Neural cell (in vitro differentiated cells): ENCODE measurements around the gene CD24. TPM values are rescaled to one million over a fixed set of nuclear protein-coding genes. Genes with fewer than 3 reads are reported as not detected.

Experiments
- H2AFZ ChIP-seq: fragments of 200-600, 300-800 bp; sonication (generic), shearing (Covaris generic); 2 replicates; pipeline ENCODE4 v1.6.0; 2014; ENCODE audit warnings: low read depth, mild to moderate bottlenecking, antibody characterized with exemption, low read length, moderate library complexity
- H3F3A ChIP-seq: fragments of 200-600 bp; shearing (Covaris generic); 2 replicates; pipeline ENCODE4 v1.6.1; 2016; ENCODE audit warnings: mild to moderate bottlenecking, moderate library complexity, mixed read lengths, antibody characterized with exemption, low read length; ENCODE audit not compliant: insufficient read depth, poor library complexity, severe bottlenecking
- H3K27ac ChIP-seq: fragments of 200-600, 300-800 bp; sonication (generic), shearing (Covaris generic); 2 replicates; pipeline ENCODE4 v1.5.1; 2014; ENCODE audit warnings: mild to moderate bottlenecking, low read length, moderate library complexity
- H3K27me3 ChIP-seq: fragments of 300-800, 200-600 bp; sonication (generic), shearing (Covaris generic); 2 replicates; pipeline ENCODE4 v1.6.0; 2014; ENCODE audit warnings: mild to moderate bottlenecking, low read depth, low read length, moderate library complexity; ENCODE audit not compliant: insufficient read depth
- H3K36me3 ChIP-seq: fragments of 300-800, 200-600 bp; sonication (generic), shearing (Covaris generic); 2 replicates; pipeline ENCODE4 v1.5.1; 2014; ENCODE audit warnings: mild to moderate bottlenecking, antibody characterized with exemption, low read length, moderate library complexity; ENCODE audit not compliant: insufficient read depth
- H3K4me2 ChIP-seq: fragments of 300-800, 200-600 bp; sonication (generic), shearing (Covaris generic); 2 replicates; pipeline ENCODE4 v1.6.0; 2014; ENCODE audit warnings: mild to moderate bottlenecking, low read length
- H3K4me3 ChIP-seq: fragments of 300-800, 200-600 bp; sonication (generic), shearing (Covaris generic); 2 replicates; pipeline ENCODE4 v1.5.1; 2014; ENCODE audit warnings: mild to moderate bottlenecking, low read length, moderate library complexity
- H3K79me2 ChIP-seq: fragments of 200-600 bp; shearing (Covaris generic); replicated peaks from 2 replicates; pipeline ENCODE4 v1.6.0; 2014; ENCODE audit warnings: mild to moderate bottlenecking, low read length, moderate library complexity; ENCODE audit not compliant: insufficient read depth
- H3K9ac ChIP-seq: fragments of 300-800, 200-600 bp; sonication (generic), shearing (Covaris generic); 2 replicates; pipeline ENCODE4 v1.6.1; 2016; ENCODE audit warnings: mild to moderate bottlenecking, low read length, mixed read lengths
- H3K9me2 ChIP-seq: fragments of 200-600 bp; shearing (Covaris generic); 2 replicates; pipeline ENCODE4 v1.6.1; 2016; ENCODE audit warnings: mild to moderate bottlenecking, low read length, mixed read lengths; ENCODE audit not compliant: insufficient read depth
- H3K9me3 ChIP-seq: fragments of 200-600, 300-800 bp; sonication (generic), shearing (Covaris generic); 2 replicates; pipeline ENCODE4 v1.6.1; 2016; ENCODE audit warnings: mild to moderate bottlenecking, mixed run types, low read length, moderate library complexity, mixed read lengths
- H4K20me1 ChIP-seq: fragments of 200-600 bp; shearing (Covaris generic); 2 replicates; pipeline ENCODE4 v1.6.1; 2016; ENCODE audit warnings: mild to moderate bottlenecking, mixed run types; ENCODE audit not compliant: insufficient read depth
- CTCF ChIP-seq: fragments of 450-650 bp; IDR thresholded peaks from 2 replicates; pipeline ENCODE4 v1.5.1; 2014; ENCODE audit warnings: antibody characterized with exemption, mild to moderate bottlenecking, moderate library complexity; ENCODE audit not compliant: poor library complexity, severe bottlenecking
- EP300 ChIP-seq: fragments of 450-650 bp; conservative IDR thresholded peaks from 2 replicates; pipeline ENCODE4 v1.6.1; 2014; ENCODE audit warnings: antibody characterized with exemption, mild to moderate bottlenecking, moderate library complexity; ENCODE audit not compliant: poor library complexity, severe bottlenecking
- EZH2 ChIP-seq: fragments of 200-600, 300-800 bp; shearing (Covaris generic), sonication (generic); IDR thresholded peaks from 2 replicates; pipeline ENCODE4 v1.6.1; 2014; ENCODE audit warnings: antibody characterized with exemption, low read length, borderline replicate concordance, mild to moderate bottlenecking; ENCODE audit not compliant: insufficient read depth, poor library complexity, severe bottlenecking
- MXI1 ChIP-seq: fragments of 450-650 bp; conservative IDR thresholded peaks from 2 replicates; pipeline ENCODE4 v1.6.1; 2014; ENCODE audit warnings: antibody characterized with exemption, mild to moderate bottlenecking; ENCODE audit not compliant: poor library complexity, severe bottlenecking
- POLR2AphosphoS5 ChIP-seq: IDR thresholded peaks from 2 replicates; pipeline ENCODE4 v1.6.1; 2012
- RAD21 ChIP-seq: fragments of 450-650 bp; conservative IDR thresholded peaks from 2 replicates; pipeline ENCODE4 v1.6.1; 2014; ENCODE audit warnings: antibody characterized with exemption, mild to moderate bottlenecking, moderate library complexity
- REST ChIP-seq: IDR thresholded peaks from 2 replicates; pipeline ENCODE4 v1.6.1; 2012; ENCODE audit warnings: borderline replicate concordance
- SMC3 ChIP-seq: fragments of 450-650 bp; conservative IDR thresholded peaks from 2 replicates; pipeline ENCODE4 v1.6.1; 2014; ENCODE audit warnings: antibody characterized with exemption, mild to moderate bottlenecking, moderate library complexity; ENCODE audit not compliant: poor library complexity
- TAF1 ChIP-seq: IDR thresholded peaks from 2 replicates; pipeline ENCODE4 v1.6.1; 2012; ENCODE audit warnings: low read depth
- polyA plus RNA-seq: library from polyadenylated mRNA; depleted of rRNA; stranded (reverse); fragments of >200 nt; gene quantifications from 2 replicates; pipeline ENCODE4 v1.2.3, GENCODE V29; 2014

Gene CD24
- polyA plus RNA-seq, 1 donor from 2014 or later: 2,264 TPM

GRCh38 chr6:106961801-106962200 is 12.7 kb downstream of the CD24 start:
- Histone ChIP-seq H3K27me3 (no peaks in the 10 kb centered on the region), H2AFZ (no peak overlapping the region), H3K27ac (no peak overlapping the region), H4K20me1 (no peaks in the 10 kb centered on the region), H3K4me2 (no peak overlapping the region), H3K9ac (no peak overlapping the region), H3F3A (no peaks in the 10 kb centered on the region), H3K9me2 (no peaks in the 10 kb centered on the region), H3K9me3 (no peaks in the 10 kb centered on the region), H3K79me2 (no peaks in the 10 kb centered on the region), H3K4me3 (no peak overlapping the region), H3K36me3 (no peaks in the 10 kb centered on the region)
- TF ChIP-seq RAD21: no peak
- TF ChIP-seq EZH2: no peak
- TF ChIP-seq POLR2AphosphoS5: no peak
- no peak for TF ChIP-seq TAF1
- TF ChIP-seq REST: no peak
- no peak for TF ChIP-seq SMC3
- TF ChIP-seq MXI1: no peak
- TF ChIP-seq EP300: no peak
- TF ChIP-seq CTCF: no peak

- H4K20me1 ChIP-seq: no peaks in the 10 kb centered on the region
- no peak overlapping the region for H2AFZ ChIP-seq
- no peaks in the 10 kb centered on the region for H3K36me3 ChIP-seq
Observed at GRCh38 chr6:106961136-106961535, 13.4 kb downstream of the CD24 start.

More at GRCh38 chr6:106961136-106961535, 13.4 kb downstream of the CD24 start:
- Histone ChIP-seq H3K4me3 (no peak overlapping the region), H3F3A (no peaks in the 10 kb centered on the region), H3K9ac (no peak overlapping the region), H3K4me2 (no peak overlapping the region), H3K27ac (no peak overlapping the region), H3K27me3 (no peaks in the 10 kb centered on the region), H3K9me3 (no peaks in the 10 kb centered on the region), H3K79me2 (no peaks in the 10 kb centered on the region), H3K9me2 (no peaks in the 10 kb centered on the region)
- TF ChIP-seq CTCF (no peak), SMC3 (no peak), MXI1 (no peak), RAD21 (no peak), TAF1 (no peak), REST (no peak), EZH2 (no peak), POLR2AphosphoS5 (no peak), EP300 (no peak)
